K562 (cell line): ENCODE data around the gene C1orf74. TPM values are rescaled to one million over a fixed set of nuclear protein-coding genes. Genes with fewer than 3 reads are reported as not detected.

Source experiments
- CBFB ChIP-seq: sonication (generic); formaldehyde crosslinking; IDR thresholded peaks from 2 replicates; pipeline ENCODE4 v1.4.0; 2020; ENCODE audit warnings: mild to moderate bottlenecking, missing genetic modification reagents
- E2F3 ChIP-seq: fragments of 250-450 bp; sonication (Bioruptor Pico); IDR thresholded peaks from 2 replicates; pipeline ENCODE4 v1.4.0; 2020; ENCODE audit warnings: mild to moderate bottlenecking
- HIVEP1 ChIP-seq: fragments of 250-450 bp; sonication (Bioruptor Pico); IDR thresholded peaks from 2 replicates; pipeline ENCODE4 v1.4.0; 2020; ENCODE audit warnings: mild to moderate bottlenecking
- KDM4B ChIP-seq, 2 experiments: fragments of 450-650 bp in 1 of 2; sonication (generic) in 1 of 2; IDR thresholded peaks; 2 replicates each; pipeline ENCODE4 v1.6.1; 2016 to 2017; ENCODE audit warnings: borderline replicate concordance in 2 of 2, antibody characterized with exemption in 1 of 2, low read depth in 1 of 2, mild to moderate bottlenecking in 1 of 2
- PHF21A ChIP-seq: fragments of 450-650 bp; IDR thresholded peaks from 2 replicates; pipeline ENCODE4 v1.6.1; 2017; ENCODE audit warnings: low read depth, borderline replicate concordance
- POLR2H ChIP-seq: IDR thresholded peaks from 2 replicates; pipeline ENCODE4 v1.6.1; 2016; ENCODE audit warnings: missing genetic modification characterization, low read depth, mild to moderate bottlenecking, control low read depth, missing compliant biosample characterization, moderate library complexity
- RUNX1 ChIP-seq: sonication (generic); IDR thresholded peaks from 2 replicates; pipeline ENCODE4 v1.6.1; 2016; ENCODE audit warnings: antibody characterized with exemption, low read depth
- SMARCA5 ChIP-seq: fragments of 450-650 bp; IDR thresholded peaks from 2 replicates; pipeline ENCODE4 v1.6.1; 2016
- SP1 ChIP-seq: sonication (generic); formaldehyde crosslinking; IDR thresholded peaks from 2 replicates; pipeline ENCODE4 v1.8.1; 2022; ENCODE audit warnings: mild to moderate bottlenecking, missing genetic modification reagents
- TEAD2 ChIP-seq: fragments of 450-650 bp; IDR thresholded peaks from 2 replicates; pipeline ENCODE4 v1.6.1; 2016; ENCODE audit warnings: missing genetic modification characterization, control low read depth, missing compliant biosample characterization
- TRIM24 ChIP-seq, 2 experiments: fragments of 450-650 bp; IDR thresholded peaks; 2 replicates each; pipeline ENCODE4 v1.6.1; 2016
- ZNF282 ChIP-seq: sonication (generic); formaldehyde crosslinking; IDR thresholded peaks from 2 replicates; pipeline ENCODE4 v1.8.1; 2023; ENCODE audit warnings: missing genetic modification reagents
- ZNF398 ChIP-seq: fragments of 250-450 bp; sonication (Bioruptor Pico); IDR thresholded peaks from 2 replicates; pipeline ENCODE4 v1.8.0; 2021; ENCODE audit warnings: moderate library complexity, mild to moderate bottlenecking, inconsistent platforms
- ZNF583 ChIP-seq: fragments of 250-450 bp; sonication (Bioruptor Pico); IDR thresholded peaks from 2 replicates; pipeline ENCODE4 v1.4.0; 2020
- ZNF699 ChIP-seq: fragments of 250-450 bp; sonication (Bioruptor Pico); IDR thresholded peaks from 2 replicates; pipeline ENCODE4 v1.8.0; 2021; ENCODE audit warnings: mild to moderate bottlenecking, moderate library complexity; ENCODE audit not compliant: insufficient replicate concordance
- polyA plus RNA-seq, 8 experiments: library from polyadenylated mRNA; depleted of rRNA in 4 of 8; stranded (reverse) in 5 of 8; unstranded in 3 of 8; fragments of >200 nt; fragmentation: Nextera tagmentation in 2 of 8; fragmentation: Illumina TruSeq in 1 of 8; extraction: Ambion mirVana in 2 of 8; extraction: Trizol in 1 of 8; gene quantifications; 2 replicates each; pipeline versions ENCODE4 v1.2.1 to v1.2.3, GENCODE V29; 2011 to 2014; ENCODE audit warnings: inconsistent platforms in 1 of 8, missing spikeins in 1 of 8
- total RNA-seq, 7 experiments: library from RNA; depleted of rRNA in 6 of 7; stranded (reverse); fragments of >200 nt in 6 of 7; fragmentation: Illumina TruSeq in 2 of 7; extraction: Trizol in 2 of 7; gene quantifications; 2 replicates each; pipeline versions ENCODE4 v1.2.1 to v1.2.3, GENCODE V29; 2011 to 2021; ENCODE audit warnings: low replicate concordance in 1 of 7
- TF ChIP-seq, protein P1 (sequence below), 2 experiments: fragments of 450-650 bp; IDR thresholded peaks; 2 replicates each; pipeline ENCODE4 v1.6.1; 2018; ENCODE audit warnings: mild to moderate bottlenecking in 2 of 2, low read depth in 1 of 2; ENCODE audit not compliant: partially characterized antibody in 2 of 2
- TF ChIP-seq, protein P2 (sequence below): fragments of 450-650 bp; IDR thresholded peaks from 2 replicates; pipeline ENCODE4 v1.6.1; 2016; ENCODE audit warnings: antibody characterized with exemption
- TF ChIP-seq, protein P3 (sequence below): IDR thresholded peaks from 2 replicates; pipeline ENCODE4 v1.6.1; 2011; ENCODE audit not compliant: insufficient read length; ENCODE audit errors: extremely low read depth

Gene C1orf74
- total and polyA plus RNA-seq, 9 of the 15 experiments (the other 6 are each of a cell fraction or from before 2014, with no cell fraction given), result 4.0 to 7.6 (median 5.7) TPM

- TF ChIP-seq, protein P1, sequence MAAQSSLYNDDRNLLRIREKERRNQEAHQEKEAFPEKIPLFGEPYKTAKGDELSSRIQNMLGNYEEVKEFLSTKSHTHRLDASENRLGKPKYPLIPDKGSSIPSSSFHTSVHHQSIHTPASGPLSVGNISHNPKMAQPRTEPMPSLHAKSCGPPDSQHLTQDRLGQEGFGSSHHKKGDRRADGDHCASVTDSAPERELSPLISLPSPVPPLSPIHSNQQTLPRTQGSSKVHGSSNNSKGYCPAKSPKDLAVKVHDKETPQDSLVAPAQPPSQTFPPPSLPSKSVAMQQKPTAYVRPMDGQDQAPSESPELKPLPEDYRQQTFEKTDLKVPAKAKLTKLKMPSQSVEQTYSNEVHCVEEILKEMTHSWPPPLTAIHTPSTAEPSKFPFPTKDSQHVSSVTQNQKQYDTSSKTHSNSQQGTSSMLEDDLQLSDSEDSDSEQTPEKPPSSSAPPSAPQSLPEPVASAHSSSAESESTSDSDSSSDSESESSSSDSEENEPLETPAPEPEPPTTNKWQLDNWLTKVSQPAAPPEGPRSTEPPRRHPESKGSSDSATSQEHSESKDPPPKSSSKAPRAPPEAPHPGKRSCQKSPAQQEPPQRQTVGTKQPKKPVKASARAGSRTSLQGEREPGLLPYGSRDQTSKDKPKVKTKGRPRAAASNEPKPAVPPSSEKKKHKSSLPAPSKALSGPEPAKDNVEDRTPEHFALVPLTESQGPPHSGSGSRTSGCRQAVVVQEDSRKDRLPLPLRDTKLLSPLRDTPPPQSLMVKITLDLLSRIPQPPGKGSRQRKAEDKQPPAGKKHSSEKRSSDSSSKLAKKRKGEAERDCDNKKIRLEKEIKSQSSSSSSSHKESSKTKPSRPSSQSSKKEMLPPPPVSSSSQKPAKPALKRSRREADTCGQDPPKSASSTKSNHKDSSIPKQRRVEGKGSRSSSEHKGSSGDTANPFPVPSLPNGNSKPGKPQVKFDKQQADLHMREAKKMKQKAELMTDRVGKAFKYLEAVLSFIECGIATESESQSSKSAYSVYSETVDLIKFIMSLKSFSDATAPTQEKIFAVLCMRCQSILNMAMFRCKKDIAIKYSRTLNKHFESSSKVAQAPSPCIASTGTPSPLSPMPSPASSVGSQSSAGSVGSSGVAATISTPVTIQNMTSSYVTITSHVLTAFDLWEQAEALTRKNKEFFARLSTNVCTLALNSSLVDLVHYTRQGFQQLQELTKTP (IDR thresholded peaks at IDR 0.05; ENCODE audit: low read depth in 1 of 2, partially characterized antibody in 2 of 2), result peak; percentile 44 to 58
- TF ChIP-seq PHF21A, result no peak
- no peak for TF ChIP-seq ZNF398 (CRISPR knock-in tag)
- TF ChIP-seq TEAD2, result no peak
- TF ChIP-seq ZNF282 (CRISPR knock-in tag), result no peak
- TF ChIP-seq TRIM24 (IDR thresholded peaks at IDR 0.05), result peak; percentile 36 to 42; a peak in 2 of 4 replicates
- TF ChIP-seq, protein P2, sequence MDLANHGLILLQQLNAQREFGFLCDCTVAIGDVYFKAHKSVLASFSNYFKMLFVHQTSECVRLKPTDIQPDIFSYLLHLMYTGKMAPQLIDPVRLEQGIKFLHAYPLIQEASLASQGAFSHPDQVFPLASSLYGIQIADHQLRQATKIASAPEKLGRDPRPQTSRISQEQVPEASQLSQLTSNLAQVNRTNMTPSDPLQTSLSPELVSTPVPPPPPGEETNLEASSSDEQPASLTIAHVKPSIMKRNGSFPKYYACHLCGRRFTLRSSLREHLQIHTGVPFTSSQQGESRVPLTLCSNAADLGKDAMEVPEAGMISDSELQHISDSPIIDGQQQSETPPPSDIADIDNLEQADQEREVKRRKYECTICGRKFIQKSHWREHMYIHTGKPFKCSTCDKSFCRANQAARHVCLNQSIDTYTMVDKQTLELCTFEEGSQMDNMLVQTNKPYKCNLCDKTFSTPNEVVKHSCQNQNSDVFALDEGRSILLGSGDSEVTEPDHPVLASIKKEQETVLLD, result peak; percentile 83; the same call in 1 of the 2 replicates
- TF ChIP-seq SMARCA5, result peak; percentile 94
- TF ChIP-seq, protein P3, sequence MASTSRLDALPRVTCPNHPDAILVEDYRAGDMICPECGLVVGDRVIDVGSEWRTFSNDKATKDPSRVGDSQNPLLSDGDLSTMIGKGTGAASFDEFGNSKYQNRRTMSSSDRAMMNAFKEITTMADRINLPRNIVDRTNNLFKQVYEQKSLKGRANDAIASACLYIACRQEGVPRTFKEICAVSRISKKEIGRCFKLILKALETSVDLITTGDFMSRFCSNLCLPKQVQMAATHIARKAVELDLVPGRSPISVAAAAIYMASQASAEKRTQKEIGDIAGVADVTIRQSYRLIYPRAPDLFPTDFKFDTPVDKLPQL, result no peak
- TF ChIP-seq CBFB (CRISPR knock-in tag), result 0 out of 2 replicates have a peak, but pooled peaks have one; percentile 90
- no peak for TF ChIP-seq ZNF699
- no peak for TF ChIP-seq E2F3 (CRISPR knock-in tag)
- TF ChIP-seq KDM4B (IDR thresholded peaks at IDR 0.05; ENCODE audit: borderline replicate concordance in 2 of 2, low read depth in 1 of 2), result no peak
- peak; percentile 85 for TF ChIP-seq SP1 (CRISPR knock-in tag)
- TF ChIP-seq POLR2H (tag), result peak; percentile 67
- TF ChIP-seq HIVEP1 (CRISPR knock-in tag), result no peak
- no peak; the same call in 1 of the 2 replicates for TF ChIP-seq ZNF583 (CRISPR knock-in tag)
- TF ChIP-seq RUNX1, result 0 out of 2 replicates have a peak, but pooled peaks have one; percentile 18
Observed at GRCh38 chr1:209827384-209828262, 43.3 kb upstream of the C1orf74 start, which contains the start of gene UTP25 (continued).
